Fibroblast of the aortic adventitia (primary cell): Measurements from ENCODE around the gene MRPL53. TPM values are rescaled to one million over a fixed set of nuclear protein-coding genes. Genes with fewer than 3 reads are reported as not detected.
"Not testable (repeated sequence)": the region's sequence is repeated elsewhere in the genome, so short reads cannot be mapped to it uniquely, and the experiment has no call there.

Experiments used
- DNase-seq: peaks from one replicate; pipeline ENCODE4 v3.0.0-alpha.2; 2010; ENCODE audit warnings: low read depth
- H3K4me3 ChIP-seq: 2 replicates; pipeline ENCODE4 v1.5.1; 2011; ENCODE audit warnings: low read depth, mild to moderate bottlenecking, control low read depth, low read length, moderate library complexity
- CTCF ChIP-seq: IDR thresholded peaks from 2 replicates; pipeline ENCODE4 v1.5.1; 2011; ENCODE audit warnings: mild to moderate bottlenecking, low read length, control low read depth, inconsistent platforms; ENCODE audit not compliant: insufficient read depth
- total RNA-seq: library from RNA; depleted of rRNA; stranded (reverse); fragments of >200 nt; gene quantifications from 2 replicates; pipeline ENCODE4 v1.2.3, GENCODE V29; 2012; ENCODE audit warnings: low replicate concordance

The MRPL53 gene
- total RNA-seq, 1 donor, result 19.3 TPM

GRCh38 chr2:74462054-74462785 lies 10.3 kb downstream of the MRPL53 start:
- no peak for DNase-seq
- no peak for TF ChIP-seq CTCF
- H3K4me3 ChIP-seq, result no peak overlapping the region

- H3K4me3 ChIP-seq, result no peak overlapping the region
- DNase-seq, result no peak
- no peak for TF ChIP-seq CTCF
Observed at GRCh38 chr2:74461187-74462053, 11.1 kb downstream of the MRPL53 start.

- not testable (repeated sequence) for H3K4me3 ChIP-seq, DNase-seq
Observed at GRCh38 chr2:74460187-74460586, 12.3 kb downstream of the MRPL53 start.

GRCh38 chr2:74459503-74460118 lies 12.9 kb downstream of the MRPL53 start:
- H3K4me3 ChIP-seq, result peak overlapping the region; percentile 72
- not testable (repeated sequence) for DNase-seq

GRCh38 chr2:74458938-74459363 lies 13.5 kb downstream of the MRPL53 start:
- DNase-seq, result no peak
- H3K4me3 ChIP-seq, result peak overlapping the region; percentile 72

GRCh38 chr2:74458132-74458937 lies 14.1 kb downstream of the MRPL53 start, which contains the start of gene WBP1:
Gene WBP1 (plus strand): TSS chr2:74458438. CDS start chr2:74458603, 165 bp downstream.
- DNase-seq, result peak; percentile 100
- peak within 1 kb of the TSS; percentile 74 for H3K4me3 ChIP-seq
- TF ChIP-seq CTCF, result no peak

More at GRCh38 chr2:74458938-74459363, 13.5 kb downstream of the MRPL53 start:
- TF ChIP-seq CTCF, result no peak

GRCh38 chr2:74457549-74458131 lies 14.8 kb downstream of the MRPL53 start:
- TF ChIP-seq CTCF, result no peak
- no peak for DNase-seq
- H3K4me3 ChIP-seq, result peak overlapping the region; percentile 74
